Measurements from ENCODE around the gene CCL21.

- TF ChIP-seq, protein P1, sequence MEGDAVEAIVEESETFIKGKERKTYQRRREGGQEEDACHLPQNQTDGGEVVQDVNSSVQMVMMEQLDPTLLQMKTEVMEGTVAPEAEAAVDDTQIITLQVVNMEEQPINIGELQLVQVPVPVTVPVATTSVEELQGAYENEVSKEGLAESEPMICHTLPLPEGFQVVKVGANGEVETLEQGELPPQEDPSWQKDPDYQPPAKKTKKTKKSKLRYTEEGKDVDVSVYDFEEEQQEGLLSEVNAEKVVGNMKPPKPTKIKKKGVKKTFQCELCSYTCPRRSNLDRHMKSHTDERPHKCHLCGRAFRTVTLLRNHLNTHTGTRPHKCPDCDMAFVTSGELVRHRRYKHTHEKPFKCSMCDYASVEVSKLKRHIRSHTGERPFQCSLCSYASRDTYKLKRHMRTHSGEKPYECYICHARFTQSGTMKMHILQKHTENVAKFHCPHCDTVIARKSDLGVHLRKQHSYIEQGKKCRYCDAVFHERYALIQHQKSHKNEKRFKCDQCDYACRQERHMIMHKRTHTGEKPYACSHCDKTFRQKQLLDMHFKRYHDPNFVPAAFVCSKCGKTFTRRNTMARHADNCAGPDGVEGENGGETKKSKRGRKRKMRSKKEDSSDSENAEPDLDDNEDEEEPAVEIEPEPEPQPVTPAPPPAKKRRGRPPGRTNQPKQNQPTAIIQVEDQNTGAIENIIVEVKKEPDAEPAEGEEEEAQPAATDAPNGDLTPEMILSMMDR (conservative IDR thresholded peaks at IDR 0.05 in 1 of 2, IDR thresholded peaks at IDR 0.05 in 1 of 2; ENCODE audit: low read depth in 1 of 2, low read length in 2 of 2), result no peak
- no peak for TF ChIP-seq EZH2 (IDR thresholded peaks at IDR 0.05; ENCODE audit: low read length, missing control alignments)
Observed at GRCh38 chr9:34671307-34671706, 38.6 kb downstream of the CCL21 start.
